Adrenal gland (tissue), 5 donors: ENCODE measurements around the gene UNC5A.

Experiments used
- CTCF ChIP-seq, 6 experiments: fragments of 450-650 bp in 4 of 6; fragments of 200-600 bp in 2 of 6; sonication (generic) in 1 of 6; IDR thresholded peaks; 1 replicate in 5 of 6; 2 replicates in 1 of 6; pipeline versions ENCODE4 v1.5.1 to v1.8.0; 2016 to 2021; ENCODE audit warnings: antibody characterized with exemption in 6 of 6, mild to moderate bottlenecking in 2 of 6, moderate library complexity in 1 of 6
- POLR2A ChIP-seq, 2 donors: fragments of 450-650 bp; IDR thresholded peaks; one replicate each; pipeline ENCODE4 v1.6.1; 2017; ENCODE audit warnings: antibody characterized with exemption in 2 of 2, mild to moderate bottlenecking in 2 of 2, moderate library complexity in 1 of 2
- donor health status: DM: no; HTN: no; CAD: no.

GRCh38 chr5:176844281-176844680, 33.9 kb downstream of the UNC5A start:
- no peak for TF ChIP-seq CTCF (IDR thresholded peaks at IDR 0.05)
- no peak for TF ChIP-seq POLR2A (IDR thresholded peaks at IDR 0.05)
